ENCODE results near the gene SHB.

Gene SHB

DNA sequence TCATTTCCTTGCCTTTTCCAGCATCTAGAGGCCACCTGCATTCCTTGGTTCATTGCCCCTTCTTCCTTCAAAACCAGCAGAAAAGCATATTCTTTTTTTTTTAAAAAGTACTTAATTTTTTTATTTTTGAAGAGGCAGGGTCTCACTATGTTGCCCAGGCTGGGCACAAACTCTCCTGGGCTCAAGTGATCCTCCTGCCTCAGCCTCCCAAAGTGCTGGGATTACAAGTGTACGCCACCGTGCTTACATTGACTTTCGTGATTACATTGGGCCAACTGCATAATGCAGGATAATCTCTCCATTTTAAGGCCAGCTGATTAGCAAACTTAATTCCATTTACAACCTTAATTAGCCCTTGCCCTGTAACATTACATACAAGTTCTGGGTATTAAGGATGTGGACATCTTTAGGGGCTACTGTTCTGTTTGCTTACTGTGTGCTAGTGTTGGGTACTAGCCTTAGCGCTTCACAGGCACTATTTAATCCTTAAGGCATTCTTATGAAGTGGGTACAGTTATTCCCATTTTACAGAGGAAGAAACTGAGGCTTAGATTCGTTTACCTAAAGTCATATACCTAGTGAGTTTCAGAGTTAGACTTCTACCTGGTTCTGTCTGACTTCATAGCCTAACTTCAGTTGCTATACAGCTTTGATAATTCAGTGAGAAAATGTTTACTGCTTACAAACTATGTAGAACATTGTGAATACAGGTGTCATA, 198.8 kb downstream of the SHB start:
- peaks cover 0 to 36% (median 13%) of the 10 kb centered on the region in 11 experiments; a peak in 12 of 22 replicates for H3K36me3 ChIP-seq
- H3K9ac ChIP-seq = no peak overlapping the region
- TF ChIP-seq Cebpa-rat (IDR thresholded peaks at IDR 0.05) = no peak
- no peak overlapping the region for H3K4me3 ChIP-seq
- no peaks in the 10 kb centered on the region for H3K9me3 ChIP-seq (replicated peaks in 1 of 11)
- no peak overlapping the region for H3K27ac ChIP-seq
- H3K27me3 ChIP-seq = no peaks in the 10 kb centered on the region
- peaks cover 0 to 8% (median 2%) of the 10 kb centered on the region in 10 experiments; a peak in 6 of 20 replicates for H3K4me1 ChIP-seq
- H4K20me1 ChIP-seq = no peaks in the 10 kb centered on the region; a peak in 1 of 22 replicates
- H3K4me2 ChIP-seq = no peak overlapping the region
